Skin of body (tissue), 2 donors: ENCODE results near the gene TCTN1. TPM values are rescaled to one million over a fixed set of nuclear protein-coding genes. Genes with fewer than 3 reads are reported as not detected.
"Not testable (repeated sequence)": the region's sequence is repeated elsewhere in the genome, so short reads cannot be mapped to it uniquely, and the experiment has no call there.

Source experiments
- DNase-seq: peaks from one replicate; lab custom pipeline; 2025; lab: John Stamatoyannopoulos, UW
- total RNA-seq: library from RNA; depleted of rRNA; stranded (reverse); fragments of >200 nt; gene quantifications from one replicate; pipeline ENCODE4 v1.2.3, GENCODE V29; 2014

The TCTN1 gene
- total RNA-seq, 1 donor from 2014 or later, result 22.1 TPM

- no peak for DNase-seq
These were observed 24.9 kb downstream of the TCTN1 start for GRCh38 chr12:110638796-110639195.

GRCh38 chr12:110639336-110640141 is 25.6 kb downstream of the TCTN1 start:
- no peak for DNase-seq

GRCh38 chr12:110640275-110641025 is 26.5 kb downstream of the TCTN1 start:
- DNase-seq, result no peak

- DNase-seq, result no peak
These were observed 27.6 kb downstream of the TCTN1 start for GRCh38 chr12:110641521-110641920.

GRCh38 chr12:110647631-110648040 is 33.7 kb downstream of the TCTN1 start:
- no peak for DNase-seq

- DNase-seq, result no peak
These were observed 35.5 kb downstream of the TCTN1 start for GRCh38 chr12:110649341-110649847.

- DNase-seq, result not testable (repeated sequence)
These were observed 40.3 kb downstream of the TCTN1 start for GRCh38 chr12:110654238-110654637.

- DNase-seq, result no peak
These were observed 42.2 kb downstream of the TCTN1 start for GRCh38 chr12:110656071-110656655.

GRCh38 chr12:110657747-110658146 is 43.8 kb downstream of the TCTN1 start:
- no peak for DNase-seq

- no peak for DNase-seq
These were observed 44.3 kb downstream of the TCTN1 start for GRCh38 chr12:110658242-110658641.

- no peak for DNase-seq
These were observed 44.9 kb downstream of the TCTN1 start for GRCh38 chr12:110658878-110659277.

- DNase-seq, result no peak
These were observed 47.5 kb downstream of the TCTN1 start for GRCh38 chr12:110661337-110661972.

GRCh38 chr12:110666892-110667291 is 53.0 kb downstream of the TCTN1 start:
- no peak for DNase-seq

- DNase-seq, result no peak
These were observed 53.7 kb downstream of the TCTN1 start for GRCh38 chr12:110667671-110668070.

- no peak for DNase-seq
These were observed 54.7 kb downstream of the TCTN1 start for GRCh38 chr12:110668480-110669192.

- no peak for DNase-seq
These were observed 55.2 kb downstream of the TCTN1 start for GRCh38 chr12:110669193-110669502.

GRCh38 chr12:110670161-110670701 is 56.3 kb downstream of the TCTN1 start:
- no peak for DNase-seq

- DNase-seq, result no peak
These were observed 62.2 kb downstream of the TCTN1 start for GRCh38 chr12:110676171-110676570.

- no peak for DNase-seq
These were observed 63.4 kb downstream of the TCTN1 start for GRCh38 chr12:110677206-110677911.

GRCh38 chr12:110677982-110678381 is 64.1 kb downstream of the TCTN1 start:
- no peak for DNase-seq
